ENCODE measurements around the gene NTRK2. TPM values are rescaled to one million over a fixed set of nuclear protein-coding genes. Genes with fewer than 3 reads are reported as not detected.
A peak's percentile ranks its signal among the peaks of the same experiment; 100 is the strongest.

NTRK2 gene
- total RNA-seq, 1 donor from 2014 or later = 0.46 TPM

DNA sequence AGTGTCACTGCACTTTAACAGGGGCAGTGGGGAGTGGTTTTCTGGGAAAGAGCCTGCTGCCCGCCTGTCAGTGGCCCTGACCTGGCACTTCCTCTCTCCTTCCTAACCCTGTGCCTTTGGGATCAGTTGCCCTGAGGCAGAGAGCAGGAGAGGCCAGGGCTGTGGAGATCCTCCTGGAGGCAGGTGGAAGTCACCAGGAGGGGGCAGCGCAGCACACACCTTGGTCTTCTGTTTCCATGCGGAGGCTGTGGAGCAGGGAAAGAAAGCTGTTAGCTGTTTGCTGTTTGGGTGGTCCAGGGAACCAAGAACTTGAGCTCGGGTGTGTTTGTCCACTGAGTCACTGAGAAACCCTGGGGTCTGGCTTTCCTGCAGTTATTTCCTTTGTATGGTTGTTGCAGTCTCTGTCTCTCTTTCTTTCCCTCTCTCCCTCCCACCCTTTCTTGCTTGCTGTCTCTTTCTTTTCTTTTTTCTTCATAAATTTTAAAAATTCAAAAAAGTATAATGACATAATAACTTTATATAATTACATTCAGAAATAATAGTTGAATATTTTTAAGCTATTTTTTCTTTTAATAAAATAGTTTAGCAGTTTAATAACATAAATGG, 28.1 kb downstream of the NTRK2 start:
- DNase-seq (ENCODE audit: low read depth) = no peak
- H3K4me3 ChIP-seq (ENCODE audit: low read depth, low read length) = no peak overlapping the region
- peak; percentile 93 for TF ChIP-seq CTCF (conservative IDR thresholded peaks at IDR 0.05; ENCODE audit: low read depth, low read length)

DNA sequence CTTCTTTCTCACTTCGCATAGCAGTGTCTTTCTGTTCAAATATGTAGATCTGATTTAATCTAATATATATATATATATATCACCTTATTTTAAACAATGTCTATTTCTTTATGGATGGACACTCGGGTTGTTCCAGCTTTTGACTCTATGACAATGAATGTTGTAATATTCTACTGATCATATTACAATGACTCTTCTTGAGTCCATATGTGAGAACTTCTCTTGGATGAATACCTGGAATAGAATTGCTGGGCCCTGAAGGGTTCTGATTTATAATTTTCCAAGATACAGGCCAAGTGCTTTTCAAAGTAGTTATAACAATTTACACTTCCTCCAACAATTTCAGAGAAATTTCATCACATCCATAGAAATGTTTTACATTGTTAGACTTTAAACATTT, 28.8 kb downstream of the NTRK2 start:
- no peak for TF ChIP-seq CTCF (conservative IDR thresholded peaks at IDR 0.05; ENCODE audit: low read depth, low read length)
- no peak overlapping the region for H3K4me3 ChIP-seq (ENCODE audit: low read depth, low read length)
- no peak for DNase-seq (ENCODE audit: low read depth)

- H3K4me3 ChIP-seq (ENCODE audit: low read depth, low read length) = no peak overlapping the region
- TF ChIP-seq CTCF (conservative IDR thresholded peaks at IDR 0.05; ENCODE audit: low read depth, low read length) = no peak
- no peak for DNase-seq (ENCODE audit: low read depth)
Observed at GRCh38 chr9:84699984-84700383, 30.5 kb downstream of the NTRK2 start.

- no peak for TF ChIP-seq CTCF (conservative IDR thresholded peaks at IDR 0.05; ENCODE audit: low read depth, low read length)
- H3K4me3 ChIP-seq (ENCODE audit: low read depth, low read length) = no peak overlapping the region
- no peak for DNase-seq (ENCODE audit: low read depth)
Observed at GRCh38 chr9:84701801-84702200, 32.3 kb downstream of the NTRK2 start.

DNA sequence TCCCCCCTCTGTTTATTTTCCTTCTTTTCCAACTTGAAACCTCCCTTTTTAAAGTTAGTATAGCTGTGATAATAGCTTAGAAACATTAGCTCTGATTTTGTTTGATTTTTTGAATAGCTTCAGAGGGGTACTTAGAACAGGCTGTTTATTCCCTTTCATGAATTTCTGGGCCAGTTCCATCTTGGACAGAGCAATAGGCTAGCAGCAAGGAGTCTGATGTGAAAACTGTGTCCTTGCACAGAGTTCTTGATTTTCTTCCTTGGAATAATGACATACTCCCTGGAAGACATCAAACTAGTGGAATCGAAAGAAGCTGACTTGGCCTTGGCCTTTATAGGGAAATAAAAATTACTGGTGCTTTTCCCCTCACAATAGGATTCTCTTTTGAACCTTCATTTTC, 32.9 kb downstream of the NTRK2 start:
- H3K4me3 ChIP-seq (ENCODE audit: low read depth, low read length) = no peak overlapping the region
- DNase-seq (ENCODE audit: low read depth) = no peak
- TF ChIP-seq CTCF (conservative IDR thresholded peaks at IDR 0.05; ENCODE audit: low read depth, low read length) = no peak

DNA sequence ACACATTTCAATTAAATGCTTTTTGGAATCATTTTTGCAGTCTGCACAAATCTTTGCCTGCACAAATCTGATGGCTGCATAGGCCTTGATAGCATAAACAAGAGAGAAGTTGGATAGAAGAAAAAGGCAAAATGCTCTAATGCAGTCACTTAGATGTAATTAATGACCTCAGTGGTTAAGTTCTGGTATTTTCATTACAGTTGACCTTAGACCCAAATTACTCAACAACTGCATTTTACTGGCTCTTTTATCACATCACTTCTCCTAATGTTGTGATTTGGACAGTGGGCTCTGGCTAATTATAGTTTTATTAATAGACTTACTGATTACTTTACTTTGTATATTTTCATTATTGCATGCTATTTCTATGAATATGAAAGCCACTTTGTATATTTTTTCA, 34.3 kb downstream of the NTRK2 start:
- DNase-seq (ENCODE audit: low read depth) = no peak
- no peak for TF ChIP-seq CTCF (conservative IDR thresholded peaks at IDR 0.05; ENCODE audit: low read depth, low read length)
- no peak overlapping the region for H3K4me3 ChIP-seq (ENCODE audit: low read depth, low read length)

GRCh38 chr9:84705128-84705527, 35.6 kb downstream of the NTRK2 start:
- no peak overlapping the region for H3K4me3 ChIP-seq (ENCODE audit: low read depth, low read length)
- no peak for DNase-seq (ENCODE audit: low read depth)
- no peak for TF ChIP-seq CTCF (conservative IDR thresholded peaks at IDR 0.05; ENCODE audit: low read depth, low read length)

Data from epithelial cell of proximal tubule (primary cell).